A549 (cell line): ENCODE results near the gene MOV10L1.

Source experiments
- CHD2 ChIP-seq: fragments of 150-350 bp; IDR thresholded peaks from 2 replicates; pipeline ENCODE4 v1.6.1; 2014; ENCODE audit warnings: low read length; ENCODE audit not compliant: partially characterized antibody
- CHD4 ChIP-seq: fragments of 200-600 bp; sonication (generic); IDR thresholded peaks from 2 replicates; pipeline ENCODE4 v1.6.1; 2016; ENCODE audit warnings: antibody characterized with exemption, mild to moderate bottlenecking, borderline replicate concordance
- CTCF ChIP-seq: fragments of >200 bp; sonication (Bioruptor Twin); formaldehyde crosslinking; IDR thresholded peaks from 3 replicates; pipeline ENCODE4 v1.5.1; 2016
- EHMT2 ChIP-seq: fragments of 200-600 bp; sonication (generic); IDR thresholded peaks from 2 replicates; pipeline ENCODE4 v1.6.1; 2016; ENCODE audit warnings: antibody characterized with exemption, low read depth, mild to moderate bottlenecking, moderate library complexity
- ELK1 ChIP-seq: fragments of 150-350 bp; IDR thresholded peaks from 2 replicates; pipeline ENCODE4 v1.6.1; 2014; ENCODE audit warnings: low read depth, mild to moderate bottlenecking, low read length
- HES2 ChIP-seq: fragments of >200 bp; sonication (Bioruptor Twin); formaldehyde crosslinking; IDR thresholded peaks from 2 replicates; pipeline ENCODE4 v1.6.1; 2016
- HMGXB4 ChIP-seq: fragments of 250-450 bp; sonication (Bioruptor Pico); IDR thresholded peaks from 2 replicates; pipeline ENCODE4 v1.5.0; 2021; ENCODE audit warnings: mild to moderate bottlenecking, moderate library complexity, borderline replicate concordance
- MAFK ChIP-seq: fragments of 450-650 bp; IDR thresholded peaks from 2 replicates; pipeline ENCODE4 v1.6.1; 2014; ENCODE audit not compliant: partially characterized antibody
- MAZ ChIP-seq: fragments of 150-350 bp; IDR thresholded peaks from 2 replicates; pipeline ENCODE4 v1.6.1; 2014; ENCODE audit warnings: antibody characterized with exemption, low read depth, low read length, borderline replicate concordance
- POLR2A ChIP-seq: IDR thresholded peaks from 2 replicates; pipeline ENCODE4 v1.6.1; 2012; ENCODE audit warnings: mild to moderate bottlenecking, low read length
- RFX5 ChIP-seq: fragments of 450-650 bp; IDR thresholded peaks from 2 replicates; pipeline ENCODE4 v1.7.1; 2014; ENCODE audit warnings: antibody characterized with exemption, mild to moderate bottlenecking, moderate library complexity
- SMC3 ChIP-seq: fragments of >200 bp; sonication (Bioruptor Twin); formaldehyde crosslinking; IDR thresholded peaks from 3 replicates; pipeline ENCODE4 v1.6.1; 2018; ENCODE audit warnings: inconsistent platforms
- SREBF2 ChIP-seq: fragments of 450-650 bp; IDR thresholded peaks from 2 replicates; pipeline ENCODE4 v1.6.1; 2014; ENCODE audit warnings: mild to moderate bottlenecking, moderate library complexity
- TP53 ChIP-seq: fragments of 250-450 bp; sonication (Bioruptor Pico); IDR thresholded peaks from 2 replicates; pipeline ENCODE4 v1.5.0; 2021; ENCODE audit warnings: mild to moderate bottlenecking, moderate library complexity

GRCh38 chr22:50171965-50172421 is 82.2 kb downstream of the MOV10L1 start:
- no peak for TF ChIP-seq POLR2A
- no peak for TF ChIP-seq MAFK
- no peak for TF ChIP-seq CTCF
- no peak for TF ChIP-seq TP53 (CRISPR knock-in tag)
- TF ChIP-seq SMC3 = no peak
- no peak for TF ChIP-seq SREBF2
- TF ChIP-seq EHMT2 = no peak
- no peak for TF ChIP-seq MAZ
- no peak for TF ChIP-seq RFX5
- TF ChIP-seq HES2 = no peak
- TF ChIP-seq CHD4 = no peak
- no peak for TF ChIP-seq CHD2
- no peak for TF ChIP-seq HMGXB4
- no peak for TF ChIP-seq ELK1
